Ovary (tissue), 9 donors: ENCODE results near the gene ABCC4. TPM values are rescaled to one million over a fixed set of nuclear protein-coding genes. Genes with fewer than 3 reads are reported as not detected.

ENCODE experiments used
- DNase-seq, 5 donors: peaks; one replicate each; pipeline ENCODE4 v3.0.0-alpha.2; 2019 to 2020
- H3K27ac ChIP-seq, 2 donors: fragments of 200-600 bp; one replicate each; pipeline versions ENCODE4 v1.5.1 to v1.8.0; 2019 to 2022
- H3K27me3 ChIP-seq: fragments of 200-600 bp; one replicate; pipeline ENCODE4 v1.8.0; 2022
- H3K36me3 ChIP-seq: fragments of 200-600 bp; sonication (generic); one replicate; pipeline ENCODE4 v1.5.1; 2019
- H3K4me1 ChIP-seq: one replicate; pipeline ENCODE4 v1.8.1; 2013; ENCODE audit warnings: mild to moderate bottlenecking, moderate library complexity; ENCODE audit not compliant: insufficient read depth
- H3K4me3 ChIP-seq: fragments of 200-600 bp; sonication (generic); one replicate; pipeline ENCODE4 v1.5.1; 2017
- H3K9me3 ChIP-seq, 2 donors: fragments of 200-600 bp in 1 of 2; sonication (generic) in 1 of 2; one replicate each; pipeline versions ENCODE4 v1.5.1 to v1.8.1; 2013 to 2019; ENCODE audit warnings: mild to moderate bottlenecking in 1 of 2, moderate library complexity in 1 of 2
- CTCF ChIP-seq, 3 donors: fragments of 450-650 bp in 2 of 3; fragments of 200-600 bp in 1 of 3; IDR thresholded peaks; one replicate each; pipeline versions ENCODE4 v1.5.1 to v1.8.0; 2016 to 2022; ENCODE audit warnings: antibody characterized with exemption in 3 of 3, mild to moderate bottlenecking in 1 of 3
- EP300 ChIP-seq: sonication (generic); formaldehyde crosslinking; IDR thresholded peaks from one replicate; pipeline ENCODE4 v1.6.1; 2017; ENCODE audit warnings: antibody characterized with exemption
- POLR2A ChIP-seq: fragments of 450-650 bp; IDR thresholded peaks from one replicate; pipeline ENCODE4 v1.6.1; 2017; ENCODE audit warnings: antibody characterized with exemption, mild to moderate bottlenecking, moderate library complexity
- WGBS, 3 donors: extraction: QIAGEN DNeasy Blood & Tissue Kit in 1 of 3; methylation state at CpG; one replicate each; pipeline versions ENCODE4 v1.1.5 to v1.1.7; 2013 to 2017; 5-methylcytosine and 5-hydroxymethylcytosine counted together
- intact Hi-C, 4 donors: fragments of 100-400 bp; cut with DNase I; formaldehyde crosslinking; loops; one replicate each; pipeline versions ENCODE4 v1.11.0 to v1.15.1; 2022 to 2023
- polyA plus RNA-seq, 2 donors: library from polyadenylated mRNA; stranded (reverse); fragments of 200-250 nt in 1 of 2; fragments of 350-450 nt in 1 of 2; fragmentation: Illumina TruSeq in 1 of 2; extraction: RNeasy Lipid Tissue Mini Kit (QIAGEN cat#74804) in 1 of 2; gene quantifications; one replicate each; pipeline ENCODE4 v1.2.3, GENCODE V29; 2013 to 2014
- total RNA-seq, 7 donors: library from RNA; depleted of rRNA in 2 of 7; stranded (reverse); fragments of >200 nt in 2 of 7; fragmentation: NEBNext Ultra II Directional in 3 of 7; extraction: Animal tissue kit (Norgen Biotek cat#: 25700) in 3 of 7; gene quantifications; one replicate each; pipeline versions ENCODE4 v1.1.0 to v1.2.4, GENCODE V29; 2016 to 2023
- donor health status: DM: no; HTN: no; CAD: no; lungs with moderate emphysema.
- donor health status: DM: no; HTN: no; CAD: no.
- donor health status: Bipolar disorder and iron deficiency.
- donor health status: DM: yes; HTN: yes; CAD: no.
- donor health status: DM: no; HTN: no; CAD: no.
- donor health status: DM: yes; HTN: yes; CAD: no.

The ABCC4 gene
- total and polyA plus RNA-seq, 9 donors: 6.1 to 28.5 (median 11.5) TPM

GRCh38 chr13:95301968-95302393, 730 bp upstream of the ABCC4 start:
- Histone ChIP-seq H3K36me3 (no peaks in the 10 kb centered on the region), H3K27me3 (no peaks in the 10 kb centered on the region), H3K27ac (peak overlapping the region in 1 of 2 donors; percentile 53), H3K9me3 (no peaks in the 10 kb centered on the region), H3K4me3 (peak overlapping the region; percentile 66), H3K4me1 (no peaks in the 10 kb centered on the region)
- TF ChIP-seq POLR2A: no peak
- TF ChIP-seq CTCF (IDR thresholded peaks at IDR 0.05): no peak
- TF ChIP-seq EP300: no peak
- no peak for DNase-seq
- 11 to 17% (median 13%) methylated on average over 13 of the region's 13 CpGs for WGBS, 3 donors
- intact Hi-C loops: loop anchor here in 1 of 4 donors (10.0 kb wide), 1 partner anchor 107 kb away; no protein-coding TSS in a partner anchor

GRCh38 chr13:95300625-95301182, 547 bp downstream of the ABCC4 start:
- H3K4me3 ChIP-seq: peak overlapping the region; percentile 66
- H3K36me3 ChIP-seq: no peaks in the 10 kb centered on the region
- intact Hi-C loops: loop anchor here in 1 of 4 donors (10.0 kb wide), 1 partner anchor 106 kb away; no protein-coding TSS in a partner anchor
- 0 to 1% (median 0%) methylated on average over 32 to 45 of the region's 45 CpGs for WGBS, 3 donors
- H3K27me3 ChIP-seq: no peaks in the 10 kb centered on the region
- TF ChIP-seq POLR2A (no peak), EP300 (no peak), CTCF (IDR thresholded peaks at IDR 0.05) (no peak)
- DNase-seq: peak; percentile 52 to 73 (median 65)
- H3K4me1 ChIP-seq: no peaks in the 10 kb centered on the region
- no peaks in the 10 kb centered on the region for H3K9me3 ChIP-seq
- H3K27ac ChIP-seq: peak overlapping the region; percentile 5 to 53

- TF ChIP-seq EP300: no peak
- TF ChIP-seq CTCF (IDR thresholded peaks at IDR 0.05): no peak
- no peak for TF ChIP-seq POLR2A
- DNase-seq: no peak
- Histone ChIP-seq H3K27ac (no peak overlapping the region), H3K4me1 (no peaks in the 10 kb centered on the region), H3K9me3 (no peaks in the 10 kb centered on the region), H3K27me3 (no peaks in the 10 kb centered on the region), H3K4me3 (no peak overlapping the region), H3K36me3 (no peaks in the 10 kb centered on the region)
- WGBS, 3 donors: 71 to 74% (median 73%) methylated on average over 11 of the region's 11 CpGs
- intact Hi-C loops: no loop called here
Observed at GRCh38 chr13:95298971-95299621, 2.2 kb downstream of the ABCC4 start.

GRCh38 chr13:95298169-95298965, 2.9 kb downstream of the ABCC4 start:
- Histone ChIP-seq H3K27ac (no peak overlapping the region), H3K36me3 (no peaks in the 10 kb centered on the region), H3K4me3 (no peak overlapping the region), H3K4me1 (no peaks in the 10 kb centered on the region), H3K9me3 (no peaks in the 10 kb centered on the region), H3K27me3 (no peaks in the 10 kb centered on the region)
- no peak for DNase-seq
- TF ChIP-seq POLR2A: no peak
- TF ChIP-seq CTCF (IDR thresholded peaks at IDR 0.05): no peak
- no peak for TF ChIP-seq EP300
- intact Hi-C loops: no loop called here
- 91 to 93% (median 92%) methylated on average over 8 of the region's 8 CpGs for WGBS, 3 donors
